ENCODE results near the gene ZSCAN23.
"Not testable (repeated sequence)": the region's sequence is repeated elsewhere in the genome, so short reads cannot be mapped to it uniquely, and the experiment has no call there.

The ZSCAN23 gene

GRCh38 chr6:28480253-28480932 lies 37.1 kb upstream of the ZSCAN23 start:
- no peak for TF ChIP-seq CTCF (conservative IDR thresholded peaks at IDR 0.05; ENCODE audit: low read depth, low read length)
- no peaks in the 10 kb centered on the region for H3K79me2 ChIP-seq (ENCODE audit: insufficient read depth, low read depth)
- no peak overlapping the region for H3K27ac ChIP-seq
- H3K4me3 ChIP-seq (IDR thresholded peaks at IDR 0.05; ENCODE audit: insufficient read depth, low read depth, low read length), result no peak overlapping the region
- no peaks in the 10 kb centered on the region for H3K27me3 ChIP-seq (ENCODE audit: insufficient read depth, low read depth)
- H4K20me1 ChIP-seq (ENCODE audit: insufficient read depth), result no peaks in the 10 kb centered on the region
- no peak overlapping the region for H3K4me2 ChIP-seq
- H2AFZ ChIP-seq (ENCODE audit: low read depth), result no peak overlapping the region
- no peak overlapping the region for H3K9ac ChIP-seq
- H3K36me3 ChIP-seq (ENCODE audit: insufficient read depth), result no peaks in the 10 kb centered on the region
- no peaks in the 10 kb centered on the region for H3K4me1 ChIP-seq (ENCODE audit: low read depth, poor library complexity, severe bottlenecking)

GRCh38 chr6:28478518-28478917 lies 35.2 kb upstream of the ZSCAN23 start:
- no peaks in the 10 kb centered on the region for H3K36me3 ChIP-seq (ENCODE audit: insufficient read depth)
- no peak overlapping the region for H2AFZ ChIP-seq (ENCODE audit: low read depth)
- no peaks in the 10 kb centered on the region for H3K4me1 ChIP-seq (ENCODE audit: low read depth, poor library complexity, severe bottlenecking)
- no peak overlapping the region for H3K27ac ChIP-seq
- no peak overlapping the region for H3K4me3 ChIP-seq (IDR thresholded peaks at IDR 0.05; ENCODE audit: insufficient read depth, low read depth, low read length)
- no peaks in the 10 kb centered on the region for H3K27me3 ChIP-seq (ENCODE audit: insufficient read depth, low read depth)
- no peaks in the 10 kb centered on the region for H3K79me2 ChIP-seq (ENCODE audit: insufficient read depth, low read depth)
- no peak overlapping the region for H3K9ac ChIP-seq
- no peaks in the 10 kb centered on the region for H4K20me1 ChIP-seq (ENCODE audit: insufficient read depth)
- no peak overlapping the region for H3K4me2 ChIP-seq
- TF ChIP-seq CTCF (conservative IDR thresholded peaks at IDR 0.05; ENCODE audit: low read depth, low read length), result no peak

GRCh38 chr6:28474441-28475219 lies 31.3 kb upstream of the ZSCAN23 start:
- Histone ChIP-seq H2AFZ (ENCODE audit: low read depth) (peak overlapping the region; percentile 43; the same call in 1 of the 2 replicates), H3K9ac (no peak overlapping the region), H3K4me2 (peak overlapping the region; percentile 3; the same call in 1 of the 2 replicates), H3K4me3 (IDR thresholded peaks at IDR 0.05; ENCODE audit: insufficient read depth, low read depth, low read length) (no peak overlapping the region), H3K79me2 (ENCODE audit: insufficient read depth, low read depth) (no peaks in the 10 kb centered on the region), H3K27ac (no peak overlapping the region), H3K27me3 (ENCODE audit: insufficient read depth, low read depth) (no peaks in the 10 kb centered on the region), H3K4me1 (ENCODE audit: low read depth, poor library complexity, severe bottlenecking) (no peaks in the 10 kb centered on the region), H3K36me3 (ENCODE audit: insufficient read depth) (no peaks in the 10 kb centered on the region), H4K20me1 (ENCODE audit: insufficient read depth) (no peaks in the 10 kb centered on the region)
- TF ChIP-seq CTCF (conservative IDR thresholded peaks at IDR 0.05; ENCODE audit: low read depth, low read length), result no peak

GRCh38 chr6:28469153-28469745 lies 26.0 kb upstream of the ZSCAN23 start:
- not testable (repeated sequence) for H3K4me2 ChIP-seq; H4K20me1 ChIP-seq (ENCODE audit: insufficient read depth); H3K27me3 ChIP-seq (ENCODE audit: insufficient read depth, low read depth); H3K9ac ChIP-seq; H3K27ac ChIP-seq; H3K4me1 ChIP-seq (ENCODE audit: low read depth, poor library complexity, severe bottlenecking); H3K4me3 ChIP-seq (IDR thresholded peaks at IDR 0.05; ENCODE audit: insufficient read depth, low read depth, low read length); H3K79me2 ChIP-seq (ENCODE audit: insufficient read depth, low read depth); H3K36me3 ChIP-seq (ENCODE audit: insufficient read depth); H2AFZ ChIP-seq (ENCODE audit: low read depth)
